Ecto neural progenitor cell (in vitro differentiated cells): ENCODE results near the gene MLPH.
A peak's percentile ranks its signal among the peaks of the same experiment; 100 is the strongest.
"Not testable (repeated sequence)": the region's sequence is repeated elsewhere in the genome, so short reads cannot be mapped to it uniquely, and the experiment has no call there.

Source experiments
- DNase-seq: peaks from one replicate; pipeline ENCODE4 v3.0.0-alpha.2; 2018; ENCODE audit warnings: low spot score

Gene MLPH

DNA sequence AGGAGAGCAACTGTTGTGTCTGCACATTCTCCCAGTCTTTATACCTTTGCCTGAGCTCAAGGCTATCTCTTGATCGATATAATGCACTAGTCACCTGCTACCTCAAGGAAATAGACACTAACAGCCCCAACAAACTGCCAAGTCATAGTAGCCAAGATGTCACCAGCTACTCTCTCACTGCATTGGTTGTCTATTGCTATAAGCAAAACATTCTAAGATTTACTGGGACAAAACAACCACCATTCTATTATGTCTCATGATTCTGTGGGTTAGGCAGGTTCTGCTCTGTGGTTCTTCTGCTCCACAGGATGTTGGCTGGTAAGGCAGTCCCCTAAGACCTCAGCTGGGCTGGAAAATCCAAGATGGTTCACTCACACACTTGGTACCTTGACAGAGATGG, 28.5 kb upstream of the MLPH start:
- DNase-seq, result no peak

DNA sequence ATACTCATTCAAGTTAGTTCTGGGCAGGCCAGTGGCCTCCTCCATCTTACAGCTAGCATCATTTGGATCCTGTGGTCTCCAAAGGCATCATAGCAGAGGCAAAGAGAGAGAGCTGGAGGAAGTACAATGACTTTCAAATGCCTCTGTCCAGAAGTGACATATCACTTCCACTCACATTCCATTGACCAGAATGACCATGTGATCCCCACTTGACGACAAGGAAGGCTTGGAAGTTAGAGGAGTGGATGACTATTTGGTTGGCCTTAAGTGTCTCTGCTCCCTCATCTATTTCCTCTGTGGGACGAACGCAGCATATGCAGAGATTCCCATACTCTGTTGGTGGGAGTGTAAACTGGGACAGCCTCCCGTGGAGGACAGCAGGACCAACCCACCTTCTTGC, 27.8 kb upstream of the MLPH start:
- no peak for DNase-seq

DNA sequence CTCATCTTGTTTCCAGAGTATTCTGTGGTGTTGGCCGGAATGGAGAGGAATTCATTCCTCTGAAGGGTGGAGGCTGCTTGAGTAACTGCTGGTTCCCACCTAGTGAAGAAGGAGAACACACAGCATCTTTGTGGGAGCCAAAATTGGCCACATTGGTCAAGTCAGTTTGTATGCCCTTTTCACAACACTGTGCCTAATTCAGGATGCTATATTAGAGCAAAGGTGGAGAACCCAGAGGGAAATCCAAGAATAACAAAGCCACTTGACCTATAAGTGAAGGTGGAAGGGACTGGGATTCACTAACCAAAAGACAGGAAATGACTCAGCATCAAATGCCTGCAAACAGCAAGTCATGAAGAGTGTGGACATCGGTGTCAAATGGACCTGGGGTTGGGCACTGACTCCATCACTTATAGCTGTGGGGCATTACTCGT, 27.3 kb upstream of the MLPH start:
- DNase-seq, result no peak

DNA sequence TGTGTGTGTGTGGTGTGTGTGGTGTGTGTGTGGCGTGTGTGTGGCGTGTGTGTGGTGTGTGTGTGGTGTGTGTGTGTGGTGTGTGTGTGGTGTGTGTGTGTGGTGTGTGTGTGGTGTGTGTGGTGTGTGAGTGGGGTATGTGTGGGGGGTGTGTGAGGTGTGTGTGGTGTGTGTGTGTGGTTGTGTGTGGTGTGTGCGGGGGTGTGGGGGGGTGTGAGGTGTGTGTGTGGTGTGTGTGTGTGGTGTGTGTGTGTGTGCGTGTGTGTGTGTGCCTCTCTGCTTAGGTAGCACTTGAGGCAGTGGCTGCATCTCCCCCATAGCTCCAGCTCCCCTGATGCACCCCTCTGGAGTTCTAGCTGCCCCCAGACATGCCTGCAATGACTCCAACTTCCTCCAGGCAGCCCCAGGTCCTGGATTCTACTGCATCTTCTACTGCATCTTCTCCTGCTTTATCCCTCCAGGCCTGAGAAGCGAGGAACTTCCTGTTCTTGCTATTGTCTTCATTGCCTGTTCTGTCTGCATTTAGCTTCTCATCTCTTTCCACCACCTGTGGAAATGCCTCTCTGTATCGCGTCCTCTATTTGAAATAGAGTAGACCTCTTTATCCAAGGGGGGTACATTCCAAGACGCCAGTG, 22.2 kb upstream of the MLPH start:
- DNase-seq, result no peak

DNA sequence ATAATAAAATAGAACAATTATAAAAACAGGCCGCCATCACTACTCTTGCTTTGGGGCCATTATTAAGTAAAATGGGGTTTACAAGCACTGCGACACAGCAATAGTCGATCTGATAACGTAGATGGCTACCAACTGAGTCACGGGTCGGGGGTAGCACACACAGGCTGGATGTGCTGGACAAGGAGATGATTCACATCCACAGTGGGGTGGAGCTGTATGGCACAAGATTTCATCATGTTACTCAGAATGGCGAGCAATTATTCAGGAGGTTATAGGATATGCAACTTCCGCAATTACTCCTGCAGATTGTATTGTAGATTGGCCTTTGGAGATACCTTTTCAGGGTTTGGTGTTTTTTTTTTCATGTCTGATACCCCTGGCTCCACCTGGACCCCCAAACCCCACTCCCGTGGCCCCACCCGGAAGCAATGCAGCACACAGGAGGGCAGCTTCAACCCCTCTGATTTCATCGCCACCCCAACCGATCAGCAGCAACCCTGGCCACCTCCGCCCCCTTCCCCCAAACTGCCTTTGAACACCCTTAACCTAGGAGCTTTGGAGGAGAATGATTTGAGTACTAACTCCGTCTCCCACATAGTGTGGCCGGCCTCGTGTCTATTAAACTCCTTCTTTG, 21.4 kb upstream of the MLPH start:
- DNase-seq, result no peak

DNA sequence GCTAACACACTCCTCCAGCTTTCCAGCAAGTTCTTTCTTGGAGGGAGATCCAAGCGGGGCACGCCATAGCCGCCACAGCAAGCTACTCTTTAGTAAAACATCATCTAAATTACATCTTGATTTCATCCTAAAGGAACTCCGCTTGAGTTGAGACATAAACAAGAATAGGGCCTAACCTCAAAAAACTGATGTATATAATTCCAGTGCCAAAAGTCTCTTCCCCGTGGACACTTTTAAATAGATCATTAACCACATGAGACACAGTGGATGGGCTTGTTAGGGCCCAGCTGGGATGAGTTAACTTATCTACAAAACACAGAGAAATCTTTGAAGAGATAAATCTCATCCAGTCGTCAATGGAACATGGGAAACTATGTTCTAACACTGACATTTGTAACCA, 20.8 kb upstream of the MLPH start:
- DNase-seq, result no peak

DNA sequence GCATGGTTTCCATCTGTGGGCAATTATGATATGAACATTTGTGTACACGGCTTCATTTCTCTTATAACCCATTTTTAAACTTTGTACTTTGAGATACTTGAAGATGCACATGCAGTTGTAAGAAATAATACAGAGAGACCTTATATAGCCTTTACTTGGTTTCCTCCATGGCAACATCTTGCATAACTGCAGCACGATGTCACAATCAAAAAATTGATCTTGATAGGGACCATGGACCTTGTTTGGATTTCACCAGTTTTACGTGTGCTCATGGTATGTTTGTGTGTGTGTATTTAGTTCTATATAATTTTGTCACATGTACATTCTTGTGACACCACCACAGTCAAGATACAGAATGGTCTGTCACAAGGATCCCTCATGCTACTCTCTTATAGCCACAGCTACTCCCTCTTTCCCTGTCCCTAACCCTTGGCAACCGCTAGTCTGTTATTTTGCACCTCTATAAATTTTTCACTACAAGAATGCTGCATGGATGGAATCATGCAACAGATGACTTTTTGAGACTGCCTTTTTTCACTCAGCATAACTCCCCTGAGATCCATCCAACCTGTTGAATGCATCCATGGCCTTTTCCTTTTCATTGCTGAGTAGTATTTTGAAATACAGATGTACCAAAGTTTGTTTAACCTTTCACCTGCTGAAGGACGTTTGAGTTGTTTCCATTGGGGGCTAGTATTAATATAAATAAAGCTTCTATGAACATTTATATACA, 19.4 kb upstream of the MLPH start:
- DNase-seq, result no peak

DNA sequence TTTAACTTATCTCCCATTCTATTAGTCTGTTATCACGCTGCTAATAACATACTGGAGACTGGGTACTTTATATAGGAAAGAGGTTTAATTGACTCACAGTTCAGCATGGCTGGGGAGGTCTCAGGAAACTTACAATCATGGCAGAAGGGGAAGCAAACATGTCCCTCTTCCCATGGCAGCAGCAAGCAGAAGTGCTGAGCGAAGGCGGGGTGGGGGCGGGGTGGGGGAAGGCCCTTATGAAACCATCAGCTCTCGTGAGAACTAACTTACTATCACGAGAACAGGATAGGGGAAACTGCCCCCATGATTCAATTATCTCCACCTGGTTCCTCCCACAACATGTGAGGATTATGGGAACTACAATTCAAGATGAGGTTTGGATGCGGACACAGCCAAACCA, 17.6 kb upstream of the MLPH start:
- DNase-seq, result not testable (repeated sequence)

DNA sequence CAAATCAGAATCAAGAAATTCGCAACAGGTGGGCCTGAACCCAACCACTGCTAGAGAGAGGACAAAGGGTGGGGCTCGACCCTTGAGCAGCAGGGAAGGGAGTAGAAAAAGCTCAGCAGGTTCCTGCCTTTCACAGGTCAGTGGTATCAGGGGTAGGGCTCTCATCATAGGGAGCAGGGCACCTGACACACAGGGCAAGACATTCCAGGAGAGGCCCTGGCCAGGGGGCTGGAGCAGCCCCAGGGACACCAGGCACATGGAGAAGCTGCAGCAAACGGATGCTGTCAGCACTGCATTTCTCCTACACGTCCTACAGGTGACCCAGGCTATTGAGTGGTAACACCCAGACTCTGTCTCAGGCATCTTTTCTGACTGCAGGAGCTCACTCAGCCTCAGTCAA, 17.2 kb upstream of the MLPH start:
- no peak for DNase-seq

DNA sequence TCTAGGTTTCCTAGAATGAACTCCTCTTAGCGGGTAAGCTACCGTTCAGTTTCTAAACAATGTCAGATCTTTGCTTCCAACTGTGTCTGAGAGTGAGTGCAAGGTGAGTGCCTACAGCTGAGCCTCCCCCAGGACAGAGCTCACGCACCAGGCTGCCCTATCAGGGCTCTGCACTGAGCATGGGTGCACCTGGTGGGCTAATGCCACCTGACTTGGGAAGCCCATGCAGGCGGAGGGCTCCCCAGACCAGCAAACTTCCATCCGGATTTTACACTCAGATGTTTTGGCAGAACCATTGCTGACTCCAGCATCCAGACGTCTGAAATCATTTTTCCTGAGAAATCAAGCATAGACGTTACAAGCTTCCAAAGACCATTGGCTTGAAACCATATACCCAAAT, 16.1 kb upstream of the MLPH start:
- DNase-seq, result no peak

DNA sequence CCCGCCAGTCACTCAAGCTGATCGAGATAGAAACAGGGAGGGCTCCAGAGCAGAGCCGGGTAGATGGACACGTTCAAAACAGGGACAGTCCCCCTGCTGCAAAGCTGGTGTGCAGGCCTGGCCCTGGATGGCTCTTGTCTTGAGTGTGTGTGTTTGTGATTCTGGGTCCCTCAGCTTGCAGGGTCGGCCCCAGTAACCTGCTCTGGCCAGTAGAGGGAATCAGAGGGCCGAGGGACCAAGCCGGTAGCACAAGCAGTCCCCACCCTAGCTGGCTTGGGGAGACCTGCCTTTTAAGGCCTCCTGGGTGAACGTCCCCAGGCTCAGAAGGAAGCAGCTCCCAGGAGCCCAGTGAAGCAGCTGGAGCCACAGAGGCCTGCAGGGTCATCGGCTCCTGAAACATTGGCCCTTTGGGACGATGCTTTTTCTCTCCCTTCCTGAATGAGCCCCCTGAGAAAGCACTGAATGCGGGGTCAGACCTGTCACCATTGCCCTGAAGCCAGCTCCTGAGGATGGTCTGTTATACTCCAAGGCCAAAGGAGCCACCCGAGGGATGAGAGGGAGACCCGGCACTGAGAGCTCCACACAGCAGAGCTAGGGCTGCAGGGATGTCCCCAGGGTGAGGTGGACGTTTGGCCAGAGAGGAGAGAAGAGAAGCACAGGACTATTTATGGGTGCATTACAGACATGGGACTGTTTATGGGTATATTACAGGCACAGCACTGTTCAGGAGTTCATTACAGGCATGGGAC, 15.4 kb upstream of the MLPH start:
- DNase-seq, result peak; percentile 74

DNA sequence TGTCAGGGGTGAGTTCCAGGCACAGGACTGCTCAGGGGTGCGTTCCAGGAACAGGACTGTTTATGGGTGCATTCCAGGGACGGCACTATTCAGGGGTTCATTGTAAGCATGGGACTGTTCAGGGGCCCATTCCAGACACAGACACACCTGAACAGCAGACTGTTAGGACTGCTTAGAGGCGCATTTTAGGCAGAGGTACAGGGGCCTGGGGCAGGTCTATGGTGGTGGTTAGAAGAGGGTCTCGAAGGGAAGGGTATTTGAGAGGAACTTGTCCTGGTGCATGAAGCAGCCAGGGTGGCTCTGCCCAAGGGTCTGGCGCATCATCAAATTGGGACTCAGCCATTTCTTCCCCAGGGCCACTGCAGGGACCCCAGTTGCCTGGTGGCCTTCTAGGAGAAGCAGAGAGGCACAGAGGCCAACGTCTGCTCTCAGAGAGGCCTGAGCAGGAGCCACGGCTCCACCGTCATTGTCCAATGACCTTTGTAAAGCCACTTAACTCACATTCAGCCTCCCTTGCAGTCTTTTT, 14.8 kb upstream of the MLPH start:
- no peak for DNase-seq

DNA sequence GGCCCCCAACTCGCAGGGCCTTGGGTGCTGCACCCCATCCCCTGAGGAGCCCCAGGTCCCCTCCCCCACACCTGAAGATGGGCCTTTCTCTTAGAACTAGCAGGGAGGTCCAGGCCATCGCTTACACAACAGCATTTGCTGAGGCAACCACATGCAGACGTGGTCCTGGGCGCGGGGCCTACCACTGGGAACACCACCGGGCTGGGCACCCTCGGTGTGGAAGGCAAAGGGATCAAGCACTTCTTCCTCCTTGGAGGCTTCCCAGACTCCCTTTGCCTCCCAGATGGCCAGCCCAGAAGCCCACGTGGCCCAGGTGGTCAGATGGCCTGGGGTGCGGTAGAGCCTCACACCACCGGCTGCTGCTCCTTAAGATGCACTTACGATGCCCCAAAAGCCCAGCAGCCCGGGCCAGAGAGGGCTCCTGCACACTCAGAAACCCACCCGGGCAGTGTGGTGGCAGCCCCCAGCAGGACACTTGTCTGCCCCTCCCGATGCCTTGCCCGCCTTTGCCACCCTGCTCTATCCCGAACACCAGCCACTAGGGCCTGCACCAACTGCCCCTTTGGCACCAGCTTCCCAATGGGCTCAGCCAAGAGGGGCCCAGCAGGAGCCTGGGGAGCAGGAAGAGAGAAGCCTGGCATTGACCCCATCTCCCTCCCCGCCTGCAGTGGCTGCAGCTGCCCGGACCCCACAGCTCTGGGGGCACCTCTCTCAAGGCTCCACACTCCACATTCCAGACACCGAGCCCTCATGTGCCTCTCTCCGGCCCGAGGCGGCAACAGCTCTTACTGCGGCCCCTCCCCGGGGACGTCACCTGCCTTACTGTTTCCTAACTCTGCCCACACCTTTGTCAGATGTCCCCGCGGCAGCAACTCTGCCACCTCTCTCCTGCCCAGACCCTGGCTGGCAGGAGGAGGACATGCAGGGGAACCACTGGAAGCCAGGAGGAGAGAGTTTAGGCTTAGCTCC, 13.9 kb upstream of the MLPH start:
- no peak for DNase-seq

DNA sequence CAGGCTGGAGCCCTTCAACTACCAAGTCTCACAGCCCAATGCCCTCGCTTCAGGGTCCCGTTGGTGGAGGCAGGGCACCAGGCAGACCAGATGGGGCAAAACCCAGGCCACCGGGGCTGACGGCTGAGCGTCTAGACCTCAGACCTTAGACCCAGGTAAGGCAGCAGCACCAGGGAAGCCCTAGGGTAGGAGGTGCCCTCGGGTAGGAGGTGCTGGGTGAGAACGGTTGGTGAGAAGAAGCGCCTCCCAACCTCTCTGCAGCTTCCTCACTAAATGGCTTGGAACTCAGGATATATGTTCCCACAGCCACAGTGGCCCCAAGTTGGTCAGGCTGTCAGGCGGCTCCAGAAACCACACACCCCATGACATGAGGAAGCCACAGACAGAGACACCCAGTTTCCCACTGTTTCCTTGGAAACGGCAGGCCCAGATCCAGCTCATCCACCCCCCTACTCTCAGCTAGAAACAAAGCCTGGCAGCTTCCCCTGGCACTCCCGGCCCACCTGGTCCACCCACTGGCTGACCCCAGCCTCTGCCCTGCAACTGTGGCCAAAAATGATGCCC, 13.1 kb upstream of the MLPH start:
- no peak for DNase-seq

DNA sequence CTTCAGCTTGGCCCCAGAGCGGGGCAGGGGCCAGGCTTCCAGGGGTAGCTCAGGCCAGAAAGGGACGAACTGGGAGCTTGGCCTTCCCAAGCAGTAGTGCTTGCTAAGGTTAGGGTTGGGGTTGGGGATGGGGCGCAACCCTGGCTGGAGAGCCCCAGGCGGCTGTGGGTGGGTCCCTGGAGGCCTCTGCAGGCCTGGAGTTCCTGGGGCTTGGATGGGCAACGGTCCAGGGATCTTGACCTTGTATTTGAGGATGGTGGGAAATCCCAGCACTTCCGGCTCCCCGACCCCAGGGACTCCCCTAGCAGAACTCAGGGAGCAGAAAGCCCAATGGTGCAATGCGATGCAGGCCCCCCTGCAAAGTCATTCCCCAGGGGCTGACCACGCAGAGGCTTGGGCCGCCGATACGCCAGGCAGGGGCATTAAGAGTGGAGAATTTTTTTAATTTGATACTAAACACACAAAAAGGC, 12.6 kb upstream of the MLPH start:
- DNase-seq, result no peak

DNA sequence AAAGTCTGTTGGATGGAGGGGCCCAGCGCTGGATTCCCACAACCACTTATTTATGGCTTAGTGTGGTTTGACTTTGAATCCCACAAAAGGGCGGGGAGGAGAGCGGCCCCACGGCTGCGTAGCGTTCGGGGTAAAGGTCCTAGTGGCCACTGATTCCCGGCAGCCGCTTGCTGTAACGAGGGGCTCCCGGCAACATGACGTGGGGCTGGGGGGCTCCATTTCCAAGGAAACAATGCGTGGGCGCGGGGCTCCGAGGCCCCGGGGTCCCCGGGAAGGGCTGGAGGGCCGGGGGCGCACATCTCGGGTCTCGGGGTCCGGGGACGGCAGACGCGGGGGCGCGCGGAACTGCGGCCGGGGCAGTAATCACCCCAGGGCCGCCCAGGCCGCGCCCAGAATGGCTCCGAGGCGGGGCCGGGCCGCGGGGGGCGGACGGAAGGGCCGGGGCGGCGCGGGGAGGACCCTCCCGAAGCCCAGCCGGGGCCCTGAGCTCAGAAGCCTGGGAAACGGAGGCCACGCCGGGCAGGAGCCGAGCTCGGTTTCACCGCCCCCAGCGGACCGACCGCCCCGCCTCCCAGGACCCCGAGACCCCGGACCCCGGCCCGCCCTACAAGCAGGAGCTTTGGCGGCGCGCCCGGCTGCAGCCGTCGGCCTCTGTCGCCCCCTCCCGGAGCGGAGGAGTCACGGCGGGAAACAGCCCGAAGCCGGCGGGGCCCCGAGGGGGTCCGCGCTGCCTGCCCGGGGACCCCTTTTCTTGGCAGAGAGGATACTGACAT, 11.9 kb upstream of the MLPH start:
- peak; percentile 93 for DNase-seq

DNA sequence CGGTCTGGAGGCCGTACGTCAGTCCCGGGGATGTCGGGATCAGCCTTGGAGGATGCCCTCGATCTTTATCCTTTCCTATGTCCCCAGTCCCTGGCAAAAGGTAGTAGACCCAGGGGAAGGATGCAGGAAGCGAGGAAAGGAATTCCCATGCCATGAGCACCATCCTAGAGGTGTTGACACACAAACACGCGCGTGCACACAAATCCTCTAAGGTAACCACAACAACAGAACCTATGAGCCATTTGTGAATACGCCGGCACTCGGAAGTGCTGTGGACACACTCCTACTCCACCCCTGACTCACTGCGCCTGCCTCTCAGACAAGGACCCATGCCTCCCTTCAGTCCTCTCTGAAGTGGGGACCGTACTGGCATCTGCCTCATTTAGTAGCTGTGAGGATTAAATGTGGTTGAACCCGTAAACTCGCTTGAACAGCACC, 11.3 kb upstream of the MLPH start:
- DNase-seq, result no peak

DNA sequence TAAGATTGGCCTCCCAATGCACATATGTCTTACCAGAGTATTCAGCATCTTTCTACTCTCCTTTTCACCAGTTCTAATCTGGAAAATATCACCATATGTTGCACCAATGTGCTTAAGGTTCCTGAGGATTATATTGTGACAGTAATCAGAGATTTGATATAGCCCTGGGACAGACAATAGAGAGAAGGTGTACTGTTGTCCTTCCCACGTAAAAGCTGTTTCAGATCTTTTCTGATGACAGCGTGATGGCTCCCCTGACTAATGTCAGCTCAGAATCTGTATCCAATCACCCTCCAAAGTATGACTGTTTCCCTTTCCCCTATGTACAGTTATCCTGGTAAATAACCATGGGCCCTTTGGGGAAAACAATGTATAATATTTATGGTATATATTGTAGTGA, 9.0 kb upstream of the MLPH start:
- no peak for DNase-seq

DNA sequence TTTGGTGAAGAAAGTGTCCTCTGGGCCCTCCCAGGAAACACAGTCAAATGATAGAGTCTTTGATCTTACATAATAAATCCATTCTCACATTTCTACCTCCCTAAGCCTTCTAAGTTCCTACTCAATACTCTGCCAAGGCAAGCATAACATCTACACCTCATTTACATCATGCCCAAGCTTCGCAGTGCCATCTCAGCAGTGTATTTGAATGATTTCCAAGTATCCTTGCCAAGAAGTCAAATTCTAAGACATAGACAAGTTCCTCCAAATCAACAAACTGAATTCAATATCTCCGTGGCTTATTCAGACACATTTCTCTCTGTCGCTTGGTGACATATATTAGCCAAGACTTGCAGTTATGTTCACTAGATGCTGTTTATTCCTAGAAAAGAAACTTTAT, 8.1 kb upstream of the MLPH start:
- DNase-seq, result no peak

DNA sequence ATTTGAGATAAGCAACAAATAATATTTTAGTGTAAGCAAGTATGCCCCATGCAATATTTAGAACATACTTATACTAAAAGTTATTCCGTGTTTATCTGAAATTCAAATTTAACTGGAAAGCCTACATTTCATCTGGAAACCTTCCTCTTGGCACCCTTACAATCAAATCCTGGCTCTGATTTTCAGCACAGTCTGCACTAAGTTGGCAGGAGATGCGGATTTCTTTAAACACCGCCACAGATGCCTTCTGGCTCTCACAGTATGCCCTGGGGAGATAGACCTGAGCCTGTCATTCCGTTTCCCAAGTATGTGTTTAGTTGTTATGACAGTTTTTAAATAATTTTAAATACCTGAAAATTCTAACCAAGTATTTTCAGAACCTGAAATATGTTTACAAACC, 7.3 kb upstream of the MLPH start:
- no peak for DNase-seq
